CD4-positive, alpha-beta T cell (primary cell): ENCODE measurements around the gene MPDZ. TPM values are rescaled to one million over a fixed set of nuclear protein-coding genes. Genes with fewer than 3 reads are reported as not detected.

Experiments used
- ATAC-seq: fragments of 200-7000 bp; cut with Tn5 transposase; one replicate; pipeline ENCODE4 v1.10.0; 2022; ENCODE audit warnings: mild to moderate bottlenecking; ENCODE audit not compliant: poor library complexity
- CTCF ChIA-PET: fragments of 350-600 bp; sonication (Branson Sonifier 250); formaldehyde crosslinking; loops from one replicate; lab custom pipeline; 2021; ENCODE audit warnings: antibody characterized with exemption, inconsistent platforms; lab: Charles Lee
- POLR2A ChIA-PET: fragments of 350-600 bp; sonication (Branson Sonifier 250); formaldehyde crosslinking; loops from one replicate; lab custom pipeline; 2021; ENCODE audit warnings: antibody characterized with exemption, inconsistent platforms; lab: Charles Lee
- DNase-seq, 14 experiments: peaks; one replicate each; pipeline ENCODE4 v3.0.0-alpha.2; 2013 to 2020; ENCODE audit warnings: mixed read lengths in 2 of 14
- H3K27ac ChIP-seq, 2 donors: one replicate each; pipeline versions ENCODE4 v1.5.1 to v1.7.0; 2013; ENCODE audit warnings: low read length in 2 of 2, low read depth in 1 of 2, mild to moderate bottlenecking in 1 of 2
- H3K27me3 ChIP-seq, 2 experiments: 1 replicate in 1 of 2; 2 replicates in 1 of 2; pipeline versions ENCODE4 v1.6.1 to v1.7.0; 2013; ENCODE audit warnings: low read length in 2 of 2, control low read depth in 1 of 2, mild to moderate bottlenecking in 1 of 2, moderate library complexity in 1 of 2; ENCODE audit not compliant: insufficient read depth in 2 of 2, control insufficient read depth in 1 of 2
- H3K36me3 ChIP-seq: one replicate; pipeline ENCODE4 v1.6.1; 2013; ENCODE audit warnings: low read length, control low read depth; ENCODE audit not compliant: insufficient read depth
- H3K4me1 ChIP-seq: one replicate; pipeline ENCODE4 v1.6.1; 2013; ENCODE audit warnings: low read length, control low read depth; ENCODE audit not compliant: insufficient read depth
- H3K4me3 ChIP-seq: one replicate; pipeline ENCODE4 v1.5.1; 2013; ENCODE audit warnings: mild to moderate bottlenecking, low read length, moderate library complexity
- H3K9me3 ChIP-seq, 2 experiments: 1 replicate in 1 of 2; 2 replicates in 1 of 2; pipeline versions ENCODE4 v1.6.1 to v1.7.0; 2013; ENCODE audit warnings: low read length in 2 of 2, mild to moderate bottlenecking in 2 of 2, control low read depth in 1 of 2, moderate library complexity in 1 of 2; ENCODE audit not compliant: control insufficient read depth in 1 of 2, insufficient read depth in 1 of 2
- H3K27ac Mint-ChIP-seq: one replicate; pipeline ENCODE4 v1.8.0; 2020; ENCODE audit warnings: mixed read lengths
- H3K27me3 Mint-ChIP-seq: one replicate; pipeline ENCODE4 v1.8.0; 2021; ENCODE audit warnings: mixed read lengths
- H3K36me3 Mint-ChIP-seq: one replicate; pipeline ENCODE4 v1.8.0; 2021; ENCODE audit warnings: low read depth, mixed read lengths
- H3K4me1 Mint-ChIP-seq: one replicate; pipeline ENCODE4 v1.8.0; 2021; ENCODE audit warnings: low read depth, mixed read lengths
- H3K4me3 Mint-ChIP-seq: one replicate; pipeline ENCODE4 v1.8.0; 2020; ENCODE audit warnings: mild to moderate bottlenecking, mixed read lengths
- H3K9me3 Mint-ChIP-seq: one replicate; pipeline ENCODE4 v1.8.0; 2020; ENCODE audit warnings: mixed read lengths
- CTCF ChIP-seq: fragments of 200-600 bp; IDR thresholded peaks from one replicate; pipeline ENCODE4 v1.8.0; 2022; ENCODE audit warnings: antibody characterized with exemption, mild to moderate bottlenecking
- intact Hi-C, 2 experiments: fragments of 100-400 bp; cut with DNase I in 1 of 2; cut with micrococcal nuclease in 1 of 2; formaldehyde crosslinking; loops; one replicate each; pipeline versions ENCODE4 v1.15.1 to v1.9.0; 2023 to 2025; cut with DNase I, micrococcal nuclease
- total RNA-seq, 174 experiments: library from RNA in 2 of 174; stranded (reverse) in 2 of 174; gene quantifications; one replicate each; pipeline ENCODE4 v1.2.3 and lab custom pipeline; 2021 to 2026

MPDZ gene
- total RNA-seq, 2 experiments from 2014 or later: not detected

- Histone ChIP-seq H3K4me3 (no peak overlapping the region), H3K27me3 (no peaks in the 10 kb centered on the region), H3K36me3 (no peaks in the 10 kb centered on the region), H3K9me3 (no peaks in the 10 kb centered on the region), H3K4me1 (no peaks in the 10 kb centered on the region), H3K27ac (no peak overlapping the region)
- intact Hi-C loops: no loop called here
- no peak overlapping the region for H3K27ac Mint-ChIP-seq
- H3K9me3 Mint-ChIP-seq: peaks cover 6% of the 10 kb centered on the region
- CTCF ChIA-PET: no interaction called here
- H3K4me3 Mint-ChIP-seq: no peak overlapping the region
- H3K27me3 Mint-ChIP-seq: no peaks in the 10 kb centered on the region
- no peaks in the 10 kb centered on the region for H3K36me3 Mint-ChIP-seq
- POLR2A ChIA-PET: no interaction called here
- ATAC-seq (no peak), DNase-seq (no peak)
- H3K4me1 Mint-ChIP-seq: no peaks in the 10 kb centered on the region
- TF ChIP-seq CTCF: no peak
Observed at GRCh38 chr9:13186091-13186490, 93.4 kb downstream of the MPDZ start.

- no peak for DNase-seq
- H3K4me1 Mint-ChIP-seq: no peaks in the 10 kb centered on the region
- TF ChIP-seq CTCF: no peak
- H3K4me3 ChIP-seq: no peak overlapping the region
- CTCF ChIA-PET: no interaction called here
- POLR2A ChIA-PET: no interaction called here
- no peaks in the 10 kb centered on the region for H3K4me1 ChIP-seq
- no peaks in the 10 kb centered on the region for H3K36me3 ChIP-seq
- H3K4me3 Mint-ChIP-seq: no peak overlapping the region
- no peak for ATAC-seq
- H3K9me3 ChIP-seq: no peaks in the 10 kb centered on the region
- H3K27me3 Mint-ChIP-seq: no peaks in the 10 kb centered on the region
- H3K27ac Mint-ChIP-seq: no peak overlapping the region
- intact Hi-C loops: loop anchor here in 1 of 2 experiments (5.0 kb wide), 1 partner anchor 51 kb away; no protein-coding TSS in a partner anchor
- no peaks in the 10 kb centered on the region for H3K36me3 Mint-ChIP-seq
- H3K9me3 Mint-ChIP-seq: peaks cover 2% of the 10 kb centered on the region
- no peaks in the 10 kb centered on the region for H3K27me3 ChIP-seq
- H3K27ac ChIP-seq: no peak overlapping the region
Observed at GRCh38 chr9:13181652-13182051, 97.8 kb downstream of the MPDZ start.

- ChIA-PET POLR2A (no interaction called here), CTCF (no interaction called here)
- Histone ChIP-seq H3K36me3 (no peaks in the 10 kb centered on the region), H3K4me3 (no peak overlapping the region), H3K9me3 (no peaks in the 10 kb centered on the region), H3K27ac (no peak overlapping the region), H3K27me3 (no peaks in the 10 kb centered on the region), H3K4me1 (no peaks in the 10 kb centered on the region)
- Mint-ChIP-seq H3K27ac (no peak overlapping the region), H3K27me3 (no peaks in the 10 kb centered on the region), H3K9me3 (no peaks in the 10 kb centered on the region), H3K4me1 (no peaks in the 10 kb centered on the region), H3K36me3 (no peaks in the 10 kb centered on the region), H3K4me3 (no peak overlapping the region)
- DNase-seq (no peak), ATAC-seq (no peak)
- intact Hi-C loops: no loop called here
- no peak for TF ChIP-seq CTCF
Observed at GRCh38 chr9:13179257-13179656, 100.2 kb downstream of the MPDZ start.
